ENCODE data around the gene SERPINA9.

SERPINA9 gene

GRCh38 chr14:94461526-94462218, 14.3 kb downstream of the SERPINA9 start:
- no peak for DNase-seq

GRCh38 chr14:94460631-94461416, 15.2 kb downstream of the SERPINA9 start:
- DNase-seq: no peak

- peak; percentile 20 for DNase-seq
Measured at GRCh38 chr14:94458558-94459205, 17.3 kb downstream of the SERPINA9 start.

- no peak for DNase-seq
Measured at GRCh38 chr14:94458096-94458495, 17.9 kb downstream of the SERPINA9 start.

GRCh38 chr14:94455928-94456327, 20.1 kb downstream of the SERPINA9 start:
- DNase-seq: no peak

- DNase-seq: no peak
Measured at GRCh38 chr14:94451826-94452225, 24.2 kb downstream of the SERPINA9 start.

GRCh38 chr14:94451091-94451771, 24.8 kb downstream of the SERPINA9 start:
- DNase-seq: no peak

GRCh38 chr14:94450722-94451090, 25.3 kb downstream of the SERPINA9 start:
- DNase-seq: no peak

GRCh38 chr14:94449930-94450329, 26.1 kb downstream of the SERPINA9 start:
- no peak for DNase-seq

GRCh38 chr14:94448071-94448808, 27.8 kb downstream of the SERPINA9 start:
- DNase-seq: no peak

GRCh38 chr14:94447206-94447605, 28.8 kb downstream of the SERPINA9 start:
- no peak for DNase-seq

GRCh38 chr14:94446126-94446525, 29.9 kb downstream of the SERPINA9 start:
- DNase-seq: no peak

GRCh38 chr14:94445003-94445402, 31.0 kb downstream of the SERPINA9 start:
- DNase-seq: no peak

GRCh38 chr14:94441531-94442205, 34.3 kb downstream of the SERPINA9 start:
- DNase-seq: no peak

GRCh38 chr14:94441130-94441529, 34.9 kb downstream of the SERPINA9 start:
- DNase-seq: no peak

GRCh38 chr14:94439453-94440057, 36.4 kb downstream of the SERPINA9 start:
- no peak for DNase-seq

- no peak for DNase-seq
Measured at GRCh38 chr14:94428610-94429009, 47.4 kb downstream of the SERPINA9 start.

GRCh38 chr14:94427016-94427613, 48.9 kb downstream of the SERPINA9 start:
- no peak for DNase-seq

GRCh38 chr14:94426526-94426925, 49.5 kb downstream of the SERPINA9 start:
- DNase-seq: no peak

- no peak for DNase-seq
Measured at GRCh38 chr14:94424371-94424770, 51.6 kb downstream of the SERPINA9 start.

- peak; percentile 81 for DNase-seq
Measured at GRCh38 chr14:94423453-94424056, 52.4 kb downstream of the SERPINA9 start.

All from EL (cell line).